GM12872 (cell line): ENCODE results near the gene CETN2.

Experiments used
- CTCF ChIP-seq: IDR thresholded peaks from 3 replicates; pipeline ENCODE4 v1.5.1; 2011; ENCODE audit warnings: low read depth, mild to moderate bottlenecking, low read length, moderate library complexity; ENCODE audit not compliant: insufficient read depth

CETN2 gene

GRCh38 chrX:152824841-152825374, 5.6 kb downstream of the CETN2 start:
- TF ChIP-seq CTCF, result no peak

- no peak for TF ChIP-seq CTCF
Observed at GRCh38 chrX:152823657-152824056, 6.9 kb downstream of the CETN2 start.

- no peak for TF ChIP-seq CTCF
Observed at GRCh38 chrX:152822383-152823086, 8.0 kb downstream of the CETN2 start.

- TF ChIP-seq CTCF, result peak; percentile 64
Observed at GRCh38 chrX:152821145-152821765, 9.3 kb downstream of the CETN2 start.

- no peak for TF ChIP-seq CTCF
Observed at GRCh38 chrX:152819732-152820131, 10.8 kb downstream of the CETN2 start.

GRCh38 chrX:152819266-152819665, 11.3 kb downstream of the CETN2 start:
- TF ChIP-seq CTCF, result no peak

GRCh38 chrX:152818356-152818755, 12.2 kb downstream of the CETN2 start:
- TF ChIP-seq CTCF, result no peak
